ENCODE results near the gene ARL9. TPM values are rescaled to one million over a fixed set of nuclear protein-coding genes. Genes with fewer than 3 reads are reported as not detected.
A peak's percentile ranks its signal among the peaks of the same experiment; 100 is the strongest.

ARL9 gene
- total RNA-seq, 1 donor from 2014 or later = not detected

GRCh38 chr4:56531149-56531770 lies 25.7 kb downstream of the ARL9 start:
- DNase-seq (ENCODE audit: low read depth in 2 of 2) = no peak

GRCh38 chr4:56531823-56532222 lies 26.2 kb downstream of the ARL9 start:
- no peak for DNase-seq (ENCODE audit: low read depth in 2 of 2)

GRCh38 chr4:56532239-56532638 lies 26.6 kb downstream of the ARL9 start:
- DNase-seq (ENCODE audit: low read depth in 2 of 2) = no peak

- no peak for DNase-seq (ENCODE audit: low read depth in 2 of 2)
Observed at GRCh38 chr4:56535915-56536314, 30.3 kb downstream of the ARL9 start.

GRCh38 chr4:56537147-56537546 lies 31.6 kb downstream of the ARL9 start:
- DNase-seq (ENCODE audit: low read depth in 2 of 2) = no peak

- DNase-seq (ENCODE audit: low read depth in 2 of 2) = no peak
Observed at GRCh38 chr4:56540826-56541225, 35.2 kb downstream of the ARL9 start.

GRCh38 chr4:56544573-56545131 lies 39.1 kb downstream of the ARL9 start:
- peak; percentile 82 to 86 for DNase-seq (ENCODE audit: low read depth in 2 of 2)

GRCh38 chr4:56550642-56551041 lies 45.1 kb downstream of the ARL9 start:
- no peak for DNase-seq (ENCODE audit: low read depth in 2 of 2)

GRCh38 chr4:56551516-56551915 lies 45.9 kb downstream of the ARL9 start:
- no peak for DNase-seq (ENCODE audit: low read depth in 2 of 2)

- DNase-seq (ENCODE audit: low read depth in 2 of 2) = no peak
Observed at GRCh38 chr4:56552273-56552672, 46.7 kb downstream of the ARL9 start.

- no peak for DNase-seq (ENCODE audit: low read depth in 2 of 2)
Observed at GRCh38 chr4:56570041-56570440, 64.5 kb downstream of the ARL9 start.

Other genes starting within 250 kb of the ARL9 start
- 6.5 and 8.9 TPM in 2 replicates for gene AASDH, start 118.3 kb upstream of the ARL9 start, total RNA-seq
- gene PPAT, start 70.2 kb upstream of the ARL9 start, total RNA-seq = 8.9 and 10.5 TPM in 2 replicates
- 11.5 and 15.9 TPM in 2 replicates for gene PAICS, start 69.5 kb upstream of the ARL9 start, total RNA-seq
- 68.4 and 69.0 TPM in 2 replicates for gene SRP72, start 38.2 kb upstream of the ARL9 start, total RNA-seq
- gene HOPX, start 175.5 kb downstream of the ARL9 start, total RNA-seq = 1.2 and 1.7 TPM in 2 replicates